Heart left ventricle (tissue), 13 donors: ENCODE data around the gene ZNF691.

Source experiments
- POLR2A ChIP-seq, 2 donors: fragments of 450-650 bp; IDR thresholded peaks; one replicate each; pipeline ENCODE4 v1.6.1; 2017; ENCODE audit warnings: antibody characterized with exemption in 2 of 2, mild to moderate bottlenecking in 2 of 2, moderate library complexity in 2 of 2
- TF ChIP-seq, protein P1 (sequence below), 12 donors: fragments of 200-600 bp; sonication (generic) in 4 of 12; IDR thresholded peaks; one replicate each; pipeline versions ENCODE4 v1.5.0 to v1.8.0; 2018 to 2022; ENCODE audit warnings: antibody characterized with exemption in 12 of 12, mild to moderate bottlenecking in 5 of 12
- donor health status: ischemic (EF 13 %, LVEDD 7.1; RV severe dilation, severe dysfunction).
- donor health status: DM: no; HTN: yes; CAD: no.
- donor health status: DM: no; HTN: no; CAD: no.
- donor health status: ischemic (EF 25% LVEDD 6.9; RV normal size, moderate dysfunction).
- donor health status: ischemic (EF 25% LVEDD 5.7; RV mildly dilated, moderate dysfunction).
- donor health status: ischemic (EF 35%, LVEDD 5.7; RV mildly dilated, moderate dysfunction).
- donor health status: nonischemic (EF 11% LVEDD 7.7; RV severe dilation, severe dysfunction).
- donor health status: DM: yes; HTN: yes; CAD: no.
- donor health status: PGD.
- donor health status: ischemic (EF 29% LVEDD 5.4; RV normal size, mild dysfunction).
- donor health status: nonischemic (EF 23%, LVEDD 6.1; RV moderate dilation, normal function).

GRCh38 chr1:42824481-42825035 lies 21.9 kb upstream of the ZNF691 start:
- TF ChIP-seq, protein P1, sequence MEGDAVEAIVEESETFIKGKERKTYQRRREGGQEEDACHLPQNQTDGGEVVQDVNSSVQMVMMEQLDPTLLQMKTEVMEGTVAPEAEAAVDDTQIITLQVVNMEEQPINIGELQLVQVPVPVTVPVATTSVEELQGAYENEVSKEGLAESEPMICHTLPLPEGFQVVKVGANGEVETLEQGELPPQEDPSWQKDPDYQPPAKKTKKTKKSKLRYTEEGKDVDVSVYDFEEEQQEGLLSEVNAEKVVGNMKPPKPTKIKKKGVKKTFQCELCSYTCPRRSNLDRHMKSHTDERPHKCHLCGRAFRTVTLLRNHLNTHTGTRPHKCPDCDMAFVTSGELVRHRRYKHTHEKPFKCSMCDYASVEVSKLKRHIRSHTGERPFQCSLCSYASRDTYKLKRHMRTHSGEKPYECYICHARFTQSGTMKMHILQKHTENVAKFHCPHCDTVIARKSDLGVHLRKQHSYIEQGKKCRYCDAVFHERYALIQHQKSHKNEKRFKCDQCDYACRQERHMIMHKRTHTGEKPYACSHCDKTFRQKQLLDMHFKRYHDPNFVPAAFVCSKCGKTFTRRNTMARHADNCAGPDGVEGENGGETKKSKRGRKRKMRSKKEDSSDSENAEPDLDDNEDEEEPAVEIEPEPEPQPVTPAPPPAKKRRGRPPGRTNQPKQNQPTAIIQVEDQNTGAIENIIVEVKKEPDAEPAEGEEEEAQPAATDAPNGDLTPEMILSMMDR (IDR thresholded peaks at IDR 0.05) = no peak
- no peak for TF ChIP-seq POLR2A (IDR thresholded peaks at IDR 0.05)
